ENCODE data around the gene GATAD2A. TPM values are rescaled to one million over a fixed set of nuclear protein-coding genes. Genes with fewer than 3 reads are reported as not detected.

The GATAD2A gene
- total and polyA plus RNA-seq, 9 of the 15 experiments (the other 6 are each of a cell fraction or from before 2014, with no cell fraction given): 2.4 to 226 (median 44.2) TPM

GRCh38 chr19:19404879-19405860 lies at the start of gene GATAD2A (continued):
- TF ChIP-seq PREB (CRISPR knock-in tag; IDR thresholded peaks at IDR 0.05): no peak
- no peak for TF ChIP-seq ARID3B (CRISPR knock-in tag; IDR thresholded peaks at IDR 0.05; ENCODE audit: borderline replicate concordance)
- TF ChIP-seq IRF2 (CRISPR knock-in tag; IDR thresholded peaks at IDR 0.05): no peak
- TF ChIP-seq FOXP4 (CRISPR knock-in tag; IDR thresholded peaks at IDR 0.05; ENCODE audit: borderline replicate concordance): peak; percentile 81; the same call in 1 of the 2 replicates
- TF ChIP-seq ZNF740 (CRISPR knock-in tag; IDR thresholded peaks at IDR 0.05): no peak
- TF ChIP-seq ZNF740 (tag; IDR thresholded peaks at IDR 0.05): no peak
- TF ChIP-seq ZNF280B (CRISPR knock-in tag; IDR thresholded peaks at IDR 0.05): no peak
- no peak for TF ChIP-seq ESRRB (CRISPR knock-in tag; IDR thresholded peaks at IDR 0.05; ENCODE audit: borderline replicate concordance)
- TF ChIP-seq PCBP1 (IDR thresholded peaks at IDR 0.05; ENCODE audit: low read depth, low read length, poor library complexity, severe bottlenecking): peak; percentile 63
- no peak for TF ChIP-seq RBM34 (IDR thresholded peaks at IDR 0.05; ENCODE audit: borderline replicate concordance, insufficient read depth, low read length)
- TF ChIP-seq SFPQ (IDR thresholded peaks at IDR 0.05; ENCODE audit: low read depth, low read length): no peak
